Naive B cell (primary cell): ENCODE results near the gene DNAJC12. TPM values are rescaled to one million over a fixed set of nuclear protein-coding genes. Genes with fewer than 3 reads are reported as not detected.
"Not testable (repeated sequence)": the region's sequence is repeated elsewhere in the genome, so short reads cannot be mapped to it uniquely, and the experiment has no call there.

Source experiments
- ATAC-seq, 2 donors: fragments of 150-1000 bp; cut with Tn5 transposase; 2 replicates each; pipeline ENCODE4 v1.10.0; 2021; ENCODE audit warnings: low read depth in 2 of 2, mild to moderate bottlenecking in 2 of 2, moderate library complexity in 2 of 2
- DNase-seq: peaks from one replicate; pipeline ENCODE4 v3.0.0; 2022
- H3K27ac Mint-ChIP-seq, 6 donors: one replicate each; pipeline ENCODE4 v1.8.0; 2020 to 2022; ENCODE audit warnings: mild to moderate bottlenecking in 6 of 6, mixed read lengths in 6 of 6, moderate library complexity in 5 of 6, inconsistent platforms in 2 of 6
- H3K27me3 Mint-ChIP-seq, 3 donors: one replicate each; pipeline ENCODE4 v1.8.0; 2021 to 2022; ENCODE audit warnings: mixed read lengths in 3 of 3, mild to moderate bottlenecking in 1 of 3
- H3K36me3 Mint-ChIP-seq, 2 donors: one replicate each; pipeline ENCODE4 v1.8.0; 2020 to 2022; ENCODE audit warnings: mixed read lengths in 2 of 2, inconsistent platforms in 1 of 2, mild to moderate bottlenecking in 1 of 2
- H3K4me1 Mint-ChIP-seq, 3 donors: one replicate each; pipeline ENCODE4 v1.8.0; 2020 to 2022; ENCODE audit warnings: mixed read lengths in 3 of 3, inconsistent platforms in 1 of 3, mild to moderate bottlenecking in 1 of 3, moderate library complexity in 1 of 3
- H3K4me3 Mint-ChIP-seq, 8 donors: one replicate each; pipeline ENCODE4 v1.8.0; 2020 to 2022; ENCODE audit warnings: mild to moderate bottlenecking in 8 of 8, mixed read lengths in 8 of 8, moderate library complexity in 8 of 8, inconsistent platforms in 2 of 8
- H3K9me3 Mint-ChIP-seq, 7 donors: one replicate each; pipeline ENCODE4 v1.8.0; 2020 to 2022; ENCODE audit warnings: mixed read lengths in 7 of 7, mild to moderate bottlenecking in 5 of 7, inconsistent platforms in 2 of 7, moderate library complexity in 1 of 7
- polyA plus RNA-seq, 6 donors: library from polyadenylated mRNA; unstranded; fragments of 300-500 nt; fragmentation: Illumina TruSeq; gene quantifications; one replicate each; pipeline ENCODE4 v1.2.3, GENCODE V29; 2021; ENCODE audit warnings: low read depth in 6 of 6

DNAJC12 gene
- under 1 TPM in 1 of 6 donors, not detected in 5; 0.70 TPM for polyA plus RNA-seq

GRCh38 chr10:67837541-67838314 is at the start of gene DNAJC12:
TSS of gene DNAJC12 (minus strand) at chr10:67838188. CDS start at chr10:67838011, 177 bp downstream.
- peaks cover 0 to 5% (median 0%) of the 10 kb centered on the region in 3 donors for H3K4me1 Mint-ChIP-seq
- peak within 1 kb of the TSS in 2 of 8 donors; percentile 45 to 73 for H3K4me3 Mint-ChIP-seq
- H3K9me3 Mint-ChIP-seq = peaks cover 0 to 16% (median 6%) of the 10 kb centered on the region in 7 donors
- DNase-seq (no peak), ATAC-seq (peak; percentile 82)
- no peaks in the 10 kb centered on the region for H3K27me3 Mint-ChIP-seq
- H3K36me3 Mint-ChIP-seq = no peaks in the 10 kb centered on the region
- H3K27ac Mint-ChIP-seq = peak within 1 kb of the TSS in 1 of 6 donors; percentile 24

- peak overlapping the region; percentile 84 to 97 (median 92) for H3K4me3 Mint-ChIP-seq
- H3K27me3 Mint-ChIP-seq = no peaks in the 10 kb centered on the region
- H3K27ac Mint-ChIP-seq = peak overlapping the region; percentile 94 to 97 (median 96)
- H3K36me3 Mint-ChIP-seq = peaks cover 11 to 13% of the 10 kb centered on the region in 2 donors
- DNase-seq (peak; percentile 82), ATAC-seq (peak; percentile 62 to 65)
- peaks cover 17 to 34% (median 26%) of the 10 kb centered on the region in 3 donors for H3K4me1 Mint-ChIP-seq
- H3K9me3 Mint-ChIP-seq = no peaks in the 10 kb centered on the region
Measured at GRCh38 chr10:67884842-67885670, 47.1 kb upstream of the DNAJC12 start.

GRCh38 chr10:67884313-67884841 is 46.4 kb upstream of the DNAJC12 start, which contains the start of gene SIRT1:
TSS of gene SIRT1 (plus strand) at chr10:67884656. CDS start at chr10:67884722, 66 bp downstream.
- Mint-ChIP-seq H3K27me3 (no peaks in the 10 kb centered on the region), H3K4me1 (peaks cover 17 to 31% (median 23%) of the 10 kb centered on the region in 3 donors), H3K9me3 (no peaks in the 10 kb centered on the region), H3K36me3 (peaks cover 9% of the 10 kb centered on the region in 2 donors), H3K27ac (peak within 1 kb of the TSS; percentile 96 to 99 (median 98)), H3K4me3 (peak within 1 kb of the TSS; percentile 84 to 97 (median 92))
- DNase-seq = peak; percentile 97
- ATAC-seq = peak; percentile 77 to 78

GRCh38 chr10:67883710-67884312 is 45.8 kb upstream of the DNAJC12 start:
- H3K4me3 Mint-ChIP-seq = peak overlapping the region; percentile 84 to 97 (median 92)
- H3K27ac Mint-ChIP-seq = peak overlapping the region; percentile 96 to 99 (median 98)
- no peak for DNase-seq
- no peaks in the 10 kb centered on the region for H3K27me3 Mint-ChIP-seq
- H3K9me3 Mint-ChIP-seq = no peaks in the 10 kb centered on the region
- peaks cover 3 to 4% of the 10 kb centered on the region in 2 donors for H3K36me3 Mint-ChIP-seq
- no peak for ATAC-seq
- H3K4me1 Mint-ChIP-seq = peaks cover 13 to 31% (median 17%) of the 10 kb centered on the region in 3 donors

- H3K4me3 Mint-ChIP-seq = no peak overlapping the region
- no peak overlapping the region for H3K27ac Mint-ChIP-seq
- no peak for ATAC-seq
Measured at GRCh38 chr10:67878133-67878532, 40.1 kb upstream of the DNAJC12 start.

GRCh38 chr10:67877421-67877820 is 39.4 kb upstream of the DNAJC12 start:
- peak overlapping the region in 1 of 8 donors; percentile 44 for H3K4me3 Mint-ChIP-seq
- H3K4me1 Mint-ChIP-seq, ATAC-seq, H3K27me3 Mint-ChIP-seq, H3K9me3 Mint-ChIP-seq, H3K36me3 Mint-ChIP-seq, H3K27ac Mint-ChIP-seq, DNase-seq: not testable (repeated sequence)

More at GRCh38 chr10:67878133-67878532, 40.1 kb upstream of the DNAJC12 start:
- no peaks in the 10 kb centered on the region for H3K36me3 Mint-ChIP-seq
- DNase-seq = no peak
- no peaks in the 10 kb centered on the region for H3K27me3 Mint-ChIP-seq
- H3K4me1 Mint-ChIP-seq = no peaks in the 10 kb centered on the region
- no peaks in the 10 kb centered on the region for H3K9me3 Mint-ChIP-seq

GRCh38 chr10:67875340-67876238 is 37.6 kb upstream of the DNAJC12 start:
- H3K4me3 Mint-ChIP-seq = no peak overlapping the region

GRCh38 chr10:67869996-67870395 is 32.0 kb upstream of the DNAJC12 start:
- H3K4me1 Mint-ChIP-seq = peaks cover 4 to 7% (median 5%) of the 10 kb centered on the region in 3 donors
- H3K9me3 Mint-ChIP-seq = no peaks in the 10 kb centered on the region
- DNase-seq (no peak), ATAC-seq (no peak)
- no peaks in the 10 kb centered on the region for H3K27me3 Mint-ChIP-seq
- no peak overlapping the region for H3K4me3 Mint-ChIP-seq
- no peaks in the 10 kb centered on the region for H3K36me3 Mint-ChIP-seq
- no peak overlapping the region for H3K27ac Mint-ChIP-seq

More at GRCh38 chr10:67875340-67876238, 37.6 kb upstream of the DNAJC12 start:
- no peaks in the 10 kb centered on the region for H3K9me3 Mint-ChIP-seq
- DNase-seq (no peak), ATAC-seq (no peak)
- no peaks in the 10 kb centered on the region for H3K27me3 Mint-ChIP-seq
- H3K27ac Mint-ChIP-seq = peak overlapping the region in 2 of 6 donors; percentile 33 to 34
- H3K4me1 Mint-ChIP-seq = no peaks in the 10 kb centered on the region
- no peaks in the 10 kb centered on the region for H3K36me3 Mint-ChIP-seq

- Mint-ChIP-seq H3K9me3 (no peaks in the 10 kb centered on the region), H3K36me3 (no peaks in the 10 kb centered on the region), H3K27ac (no peak overlapping the region), H3K4me3 (no peak overlapping the region), H3K4me1 (peaks cover 16 to 24% (median 18%) of the 10 kb centered on the region in 3 donors), H3K27me3 (no peaks in the 10 kb centered on the region)
- ATAC-seq (no peak), DNase-seq (no peak)
Measured at GRCh38 chr10:67868132-67868531, 30.1 kb upstream of the DNAJC12 start.

- Mint-ChIP-seq H3K27me3 (no peaks in the 10 kb centered on the region), H3K9me3 (no peaks in the 10 kb centered on the region), H3K4me3 (peak overlapping the region in 6 of 8 donors; percentile 5 to 85 (median 64)), H3K27ac (peak overlapping the region; percentile 7 to 92 (median 86)), H3K4me1 (peaks cover 22 to 26% (median 24%) of the 10 kb centered on the region in 3 donors), H3K36me3 (no peaks in the 10 kb centered on the region)
- ATAC-seq (peak; percentile 93), DNase-seq (peak; percentile 41)
Measured at GRCh38 chr10:67864607-67865371, 26.8 kb upstream of the DNAJC12 start.

- peak overlapping the region in 3 of 6 donors; percentile 69 to 94 (median 77) for H3K27ac Mint-ChIP-seq
- DNase-seq (no peak), ATAC-seq (no peak)
- peaks cover 22 to 26% (median 24%) of the 10 kb centered on the region in 3 donors for H3K4me1 Mint-ChIP-seq
- H3K4me3 Mint-ChIP-seq = peak overlapping the region in 2 of 8 donors; percentile 47 to 52
- no peaks in the 10 kb centered on the region for H3K36me3 Mint-ChIP-seq
- no peaks in the 10 kb centered on the region for H3K27me3 Mint-ChIP-seq
- no peaks in the 10 kb centered on the region for H3K9me3 Mint-ChIP-seq
Measured at GRCh38 chr10:67863094-67863493, 25.1 kb upstream of the DNAJC12 start.
